ENCODE results near the gene SEZ6L.

- TF ChIP-seq POLR2A (IDR thresholded peaks at IDR 0.05; ENCODE audit: low read depth, low read length) (no peak), TAF1 (IDR thresholded peaks at IDR 0.05; ENCODE audit: low read depth, low read length) (no peak), POLR2AphosphoS5 (IDR thresholded peaks at IDR 0.05; ENCODE audit: low read depth, low read length) (no peak), SPI1 (IDR thresholded peaks at IDR 0.05; ENCODE audit: low read depth, low read length) (no peak), PAX5 (IDR thresholded peaks at IDR 0.05; ENCODE audit: insufficient read depth, low read length, severe bottlenecking) (no peak), POU2F2 (IDR thresholded peaks at IDR 0.05; ENCODE audit: low read depth, low read length) (no peak)
Measured at GRCh38 chr22:26416670-26417276, 247.5 kb downstream of the SEZ6L start.
